ENCODE data around the gene ANGPT4. TPM values are rescaled to one million over a fixed set of nuclear protein-coding genes. Genes with fewer than 3 reads are reported as not detected.

ANGPT4 gene
- total and polyA plus RNA-seq, 2 of the 8 experiments (the other 6 are each of a cell fraction or from before 2014, with no cell fraction given) = 0.07 to 0.33 TPM

- Histone ChIP-seq H3K56ac (replicated peaks; ENCODE audit: insufficient read length, low read depth, low read length) (no peak overlapping the region), H3K9me3 (ENCODE audit: insufficient read depth in 2 of 2, low read depth in 1 of 2, low read length in 1 of 2) (no peaks in the 10 kb centered on the region), H3K79me2 (ENCODE audit: control insufficient read depth in 1 of 2, insufficient read depth in 2 of 2, low read length in 2 of 2) (no peaks in the 10 kb centered on the region), H2BK20ac (ENCODE audit: low read length) (no peak overlapping the region), H3K4me1 (replicated peaks in 1 of 4; ENCODE audit: control insufficient read depth in 3 of 4, insufficient read depth in 4 of 4, low read length in 3 of 4) (peaks cover 0 to 6% (median 0%) of the 10 kb centered on the region in 4 experiments; a peak in 3 of 7 replicates), H4K20me1 (replicated peaks in 1 of 2; ENCODE audit: control insufficient read depth in 1 of 2, insufficient read depth in 2 of 2, low read length in 2 of 2) (no peaks in the 10 kb centered on the region), H3K4me3 (ENCODE audit: extremely low read depth in 1 of 4, insufficient read depth in 2 of 4, low read depth in 3 of 4, low read length in 4 of 4) (peak overlapping the region in 1 of 4 experiments; percentile 32; a peak in 1 of 8 replicates), H3K4ac (replicated peaks; ENCODE audit: insufficient read length, low read depth, low read length) (no peak overlapping the region), H3K23ac (ENCODE audit: insufficient read length) (no peak overlapping the region), H4K91ac (replicated peaks; ENCODE audit: insufficient read length, low read length) (no peak overlapping the region), H3K27me3 (replicated peaks in 1 of 4; ENCODE audit: control insufficient read depth in 3 of 4, extremely low read depth in 1 of 4, insufficient read depth in 3 of 4, low read length in 3 of 4) (peaks cover 0 to 5% (median 3%) of the 10 kb centered on the region in 4 experiments; a peak in 6 of 7 replicates), H2BK15ac (ENCODE audit: low read length) (no peak overlapping the region), H3K23me2 (ENCODE audit: low read depth, low read length) (no peaks in the 10 kb centered on the region), H2AK5ac (ENCODE audit: low read depth, low read length) (no peak overlapping the region), H4K5ac (ENCODE audit: insufficient read length, low read depth, low read length) (no peak overlapping the region), H3K79me1 (ENCODE audit: low read depth, low read length) (no peaks in the 10 kb centered on the region), H3K36me3 (ENCODE audit: control insufficient read depth in 2 of 4, insufficient read depth in 4 of 4, low read length in 3 of 4) (no peaks in the 10 kb centered on the region), H2BK120ac (replicated peaks; ENCODE audit: low read depth, low read length) (no peak overlapping the region), H3K18ac (ENCODE audit: extremely low read depth, low read length) (no peak overlapping the region), H2AFZ (ENCODE audit: low read length) (no peak overlapping the region), H2BK5ac (ENCODE audit: low read depth, low read length) (no peak overlapping the region), H3K4me2 (ENCODE audit: insufficient read depth in 1 of 2, low read depth in 2 of 2, low read length in 2 of 2) (peak overlapping the region; percentile 16 to 62), H3K27ac (ENCODE audit: low read depth, low read length) (no peak overlapping the region), H3K9ac (replicated peaks in 1 of 4; ENCODE audit: extremely low read depth in 1 of 4, low read depth in 3 of 4, low read length in 3 of 4) (no peak overlapping the region), H3K14ac (ENCODE audit: insufficient read length) (no peak overlapping the region), H2BK12ac (ENCODE audit: low read depth, low read length) (no peak overlapping the region), H4K8ac (ENCODE audit: extremely low read depth, insufficient read depth, low read length) (no peak overlapping the region)
- POLR2A ChIA-PET (ENCODE audit: partially characterized antibody) = interaction anchor here (1.0 to 1.7 kb wide), 2 partner anchors 19 to 70 kb away, joined by 3 read pairs; no protein-coding TSS in a partner anchor
- FAIRE-seq (peak; percentile 28), DNase-seq (ENCODE audit: low read depth in 1 of 2, low spot score in 2 of 2) (peak; percentile 82 to 91)
- 20% methylated on average over 36 of the region's 41 CpGs; no CpG with 5 or more reads in 1 of the 2 experiments for WGBS, 2 experiments (ENCODE audit: extremely low coverage in 1 of 2, insufficient coverage in 1 of 2, insufficient read length in 1 of 2, insufficient replicate concordance in 2 of 2, low coverage in 1 of 2, low lambda C conversion rate in 2 of 2, missing lambda C conversion rate in 1 of 2)
- CTCF ChIA-PET (ENCODE audit: partially characterized antibody) = interaction anchor here (0.6 to 14.5 kb wide), 30 partner anchors 9 to 227 kb away, joined by 3 to 191 read pairs (median 4); partner anchors contain the start of gene ANGPT4
- peak; percentile 90 to 93 for TF ChIP-seq RAD21 (IDR thresholded peaks at IDR 0.05 in 1 of 2, conservative IDR thresholded peaks at IDR 0.05 in 1 of 2; ENCODE audit: low read depth in 2 of 2, low read length in 2 of 2)
- TF ChIP-seq NANOG (IDR thresholded peaks at IDR 0.05; ENCODE audit: insufficient read depth, low read depth, low read length, poor library complexity, severe bottlenecking) = no peak
- no peak for TF ChIP-seq KDM4A (IDR thresholded peaks at IDR 0.05; ENCODE audit: low read depth, low read length, severe bottlenecking)
- TF ChIP-seq KDM5A (IDR thresholded peaks at IDR 0.05; ENCODE audit: low read length) = no peak
- peak; percentile 84 for TF ChIP-seq MAX (IDR thresholded peaks at IDR 0.05)
- TF ChIP-seq RBBP5 (IDR thresholded peaks at IDR 0.05; ENCODE audit: borderline replicate concordance, low read depth, low read length) = peak; percentile 57; the same call in 1 of the 2 replicates
- peak; percentile 23 for TF ChIP-seq ASH2L (IDR thresholded peaks at IDR 0.05; ENCODE audit: low read length)
- TF ChIP-seq PHF8 (conservative IDR thresholded peaks at IDR 0.05; ENCODE audit: low read depth, low read length) = no peak
- no peak for TF ChIP-seq GTF2F1 (IDR thresholded peaks at IDR 0.05; ENCODE audit: borderline replicate concordance, low read depth, low read length)
- TF ChIP-seq POLR2A (IDR thresholded peaks at IDR 0.05; ENCODE audit: control extremely low read depth in 1 of 2, low read depth in 2 of 2, low read length in 2 of 2) = no peak
Measured at GRCh38 chr20:884983-885952, 30.9 kb downstream of the ANGPT4 start.
